ENCODE measurements around the gene MRPL37.

DNA sequence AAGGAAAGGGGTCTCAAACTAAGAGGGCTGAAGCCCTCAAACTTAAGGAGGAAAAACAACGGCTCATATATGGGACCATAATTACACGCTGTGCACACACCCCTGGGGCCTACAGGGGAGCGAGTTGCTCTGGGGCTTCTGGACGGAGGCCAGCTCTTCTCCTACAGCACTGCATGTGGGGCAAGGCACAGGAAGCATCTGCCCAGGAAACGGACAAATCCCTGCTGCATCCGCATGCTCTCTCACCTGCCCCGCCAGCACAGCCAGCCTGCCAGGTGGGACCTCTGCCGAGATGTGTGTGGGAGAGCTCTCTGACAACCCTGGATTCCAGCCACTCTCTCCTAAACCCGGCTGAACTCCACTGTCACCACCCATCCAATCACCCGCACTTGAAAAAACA lies 54.1 kb downstream of the MRPL37 start:
- no peak for TF ChIP-seq POLR2A (IDR thresholded peaks at IDR 0.05; ENCODE audit: extremely low read depth, insufficient read length)
- TF ChIP-seq, protein P1, sequence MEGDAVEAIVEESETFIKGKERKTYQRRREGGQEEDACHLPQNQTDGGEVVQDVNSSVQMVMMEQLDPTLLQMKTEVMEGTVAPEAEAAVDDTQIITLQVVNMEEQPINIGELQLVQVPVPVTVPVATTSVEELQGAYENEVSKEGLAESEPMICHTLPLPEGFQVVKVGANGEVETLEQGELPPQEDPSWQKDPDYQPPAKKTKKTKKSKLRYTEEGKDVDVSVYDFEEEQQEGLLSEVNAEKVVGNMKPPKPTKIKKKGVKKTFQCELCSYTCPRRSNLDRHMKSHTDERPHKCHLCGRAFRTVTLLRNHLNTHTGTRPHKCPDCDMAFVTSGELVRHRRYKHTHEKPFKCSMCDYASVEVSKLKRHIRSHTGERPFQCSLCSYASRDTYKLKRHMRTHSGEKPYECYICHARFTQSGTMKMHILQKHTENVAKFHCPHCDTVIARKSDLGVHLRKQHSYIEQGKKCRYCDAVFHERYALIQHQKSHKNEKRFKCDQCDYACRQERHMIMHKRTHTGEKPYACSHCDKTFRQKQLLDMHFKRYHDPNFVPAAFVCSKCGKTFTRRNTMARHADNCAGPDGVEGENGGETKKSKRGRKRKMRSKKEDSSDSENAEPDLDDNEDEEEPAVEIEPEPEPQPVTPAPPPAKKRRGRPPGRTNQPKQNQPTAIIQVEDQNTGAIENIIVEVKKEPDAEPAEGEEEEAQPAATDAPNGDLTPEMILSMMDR (IDR thresholded peaks at IDR 0.05; ENCODE audit: low read depth, low read length), result no peak

Data from NB4 (cell line).